ENCODE measurements around the gene IGFBP7.

IGFBP7 gene

DNA sequence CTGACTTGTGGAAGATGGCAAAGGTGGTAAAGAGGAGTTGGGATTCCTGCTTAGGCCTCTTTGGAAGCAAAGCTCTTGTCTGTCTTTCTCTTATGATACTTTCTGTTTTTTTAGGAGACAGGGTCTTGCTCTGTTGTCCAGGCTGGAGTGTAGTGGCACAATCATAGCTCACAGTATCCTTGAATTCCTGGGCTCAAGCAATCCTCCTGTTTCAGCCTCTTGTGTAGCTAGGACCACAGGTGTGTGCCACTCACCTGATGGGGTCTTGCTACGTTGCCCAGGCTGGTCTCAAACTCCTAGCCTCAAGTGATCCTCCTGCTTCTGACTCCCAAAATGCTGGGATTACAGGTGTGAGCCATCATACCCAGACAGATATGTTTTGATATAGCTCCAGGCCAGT lies 19.3 kb upstream of the IGFBP7 start:
- DNase-seq = no peak

DNA sequence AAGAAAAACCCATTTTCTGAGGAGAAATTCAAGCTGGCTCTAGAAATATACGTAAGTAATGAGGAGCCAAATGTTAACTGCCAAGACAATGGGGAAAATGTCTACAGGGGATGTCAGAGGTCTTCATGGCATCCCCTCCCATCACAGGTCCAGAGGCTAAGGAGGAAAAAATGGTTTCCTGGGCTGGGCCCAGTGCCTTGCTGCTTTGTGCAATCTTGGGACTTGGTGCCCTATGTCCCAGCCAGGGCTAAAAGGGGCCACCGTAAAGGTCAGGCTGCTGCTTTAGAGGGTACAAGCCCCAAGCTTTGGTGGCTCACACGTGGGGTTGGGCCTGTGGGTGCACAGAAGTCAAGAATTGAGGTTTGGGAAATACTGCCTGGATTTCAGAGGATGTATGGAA lies 17.2 kb upstream of the IGFBP7 start:
- DNase-seq = no peak

DNA sequence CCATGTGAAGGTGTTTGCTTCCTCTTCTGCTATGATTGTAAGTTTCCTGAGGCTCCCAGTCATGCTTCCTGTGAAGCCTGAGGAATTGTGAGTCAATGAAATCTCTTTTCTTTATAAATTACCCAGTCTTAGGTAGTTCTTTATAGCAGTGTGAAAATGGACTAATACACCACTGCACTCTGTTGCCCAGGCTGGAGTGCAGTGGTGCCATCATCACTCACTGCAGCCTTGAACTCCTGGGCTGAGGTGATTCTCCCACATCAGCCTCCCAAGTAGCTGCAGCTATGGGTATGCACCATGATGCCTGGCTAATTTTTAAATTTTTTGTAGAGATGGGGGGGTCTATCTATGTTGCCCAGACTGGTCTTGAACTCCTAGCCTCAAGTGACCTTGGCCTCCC lies 15.8 kb upstream of the IGFBP7 start:
- no peak for DNase-seq

DNA sequence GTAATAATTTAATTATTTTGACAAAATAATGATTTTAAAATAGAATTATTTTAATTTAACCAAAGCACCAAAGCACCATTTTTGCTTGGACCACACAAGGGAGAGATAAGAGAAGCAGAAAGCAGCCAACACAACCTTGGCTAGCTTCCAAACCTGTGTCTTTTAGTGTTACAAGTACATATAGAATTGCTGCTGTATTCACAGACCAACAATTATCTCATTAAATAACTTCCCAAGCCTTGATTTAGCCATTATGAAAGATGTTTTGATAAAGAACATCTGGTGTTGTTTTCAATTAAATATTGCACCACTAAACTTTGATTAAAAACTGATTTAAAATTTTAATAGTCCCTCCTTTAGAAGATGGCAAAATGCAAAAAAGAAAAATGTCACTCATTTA lies 14.0 kb upstream of the IGFBP7 start:
- no peak for DNase-seq

DNA sequence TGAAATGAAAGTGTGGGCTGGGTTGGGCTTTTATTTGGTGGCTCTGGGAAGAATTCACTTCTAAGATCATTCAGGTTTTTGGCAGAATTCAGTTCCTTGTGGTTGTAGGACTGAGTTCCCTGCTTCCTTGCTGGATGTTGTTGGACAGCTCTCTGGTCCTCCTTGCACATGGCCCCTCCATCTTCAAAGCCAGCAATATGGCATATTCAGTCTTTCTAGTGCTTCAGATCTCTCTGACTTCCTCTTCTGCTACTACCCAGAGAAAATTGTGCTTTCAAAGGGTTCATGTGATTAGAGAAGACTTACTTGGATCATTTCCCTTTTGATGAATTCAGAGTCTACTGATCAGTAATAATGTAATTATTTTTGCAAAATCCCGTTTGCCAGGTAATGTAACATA lies 12.8 kb upstream of the IGFBP7 start:
- DNase-seq = no peak

DNA sequence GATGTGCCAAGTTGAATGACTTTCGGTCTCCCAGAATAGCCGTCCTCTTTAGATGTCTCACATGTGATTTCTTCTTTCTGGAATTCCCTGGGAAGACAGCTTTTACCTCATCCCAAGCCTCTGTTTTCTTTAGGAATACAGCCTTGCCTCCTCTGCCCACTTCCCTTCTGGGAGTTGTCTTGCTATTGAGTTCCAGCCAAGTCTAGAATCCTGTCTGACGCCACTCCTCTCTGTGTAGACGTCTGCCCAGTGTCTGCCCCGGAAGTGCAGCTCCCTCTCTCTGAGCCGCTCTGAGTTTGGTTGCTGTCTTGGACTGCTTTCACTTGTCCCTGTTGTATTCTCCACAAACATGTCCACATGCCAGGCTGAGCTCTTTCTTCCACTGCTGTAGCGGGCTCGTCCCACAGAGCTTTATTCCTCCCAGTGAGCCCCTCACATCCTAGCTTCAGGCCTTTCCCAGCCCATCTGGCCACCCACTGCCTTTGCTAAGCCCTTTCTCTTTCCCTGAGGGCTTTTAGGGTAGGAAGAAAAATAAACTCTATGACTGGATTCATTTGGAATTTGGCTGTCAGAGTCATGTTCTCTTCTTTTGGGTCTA lies 9.0 kb upstream of the IGFBP7 start:
- DNase-seq = no peak

DNA sequence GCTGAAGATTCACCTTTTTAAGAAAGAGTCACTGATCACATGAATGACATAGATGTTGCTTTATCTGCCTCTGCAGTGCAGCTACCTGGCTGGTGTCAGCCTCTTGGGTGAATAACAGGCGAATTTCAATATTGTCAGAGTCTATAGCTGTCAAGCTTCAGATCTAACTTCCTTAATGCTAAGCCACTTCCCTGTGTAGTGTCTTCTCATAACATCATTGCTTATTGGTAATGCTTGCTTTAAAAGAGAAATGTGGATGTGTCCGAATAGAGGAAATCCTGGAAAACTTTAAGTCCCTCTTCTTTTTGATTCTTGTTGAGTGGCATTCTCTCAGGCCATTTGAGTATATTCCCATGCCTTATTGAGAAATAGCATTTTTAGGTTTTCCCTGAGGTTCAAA lies 7.3 kb upstream of the IGFBP7 start:
- DNase-seq = no peak

DNA sequence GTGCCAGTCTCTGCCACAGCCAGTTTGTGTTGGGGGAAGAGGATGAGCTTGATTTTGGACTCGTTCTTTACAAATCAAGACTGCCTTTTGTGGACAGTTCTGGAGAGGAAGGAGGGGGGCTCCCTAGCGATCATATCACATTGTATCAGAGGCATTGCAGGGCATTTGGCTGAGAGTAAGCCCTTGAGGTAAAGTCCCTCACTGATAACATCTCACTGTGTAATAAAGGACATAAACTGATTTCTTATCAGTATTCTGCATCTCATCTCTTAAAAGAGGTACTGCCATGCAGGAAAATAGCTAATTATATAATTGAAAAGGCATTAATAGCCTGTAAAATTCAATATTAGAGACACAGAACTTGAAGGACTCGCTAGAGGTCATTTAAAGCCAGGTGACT lies 6.1 kb upstream of the IGFBP7 start:
- no peak for DNase-seq

DNA sequence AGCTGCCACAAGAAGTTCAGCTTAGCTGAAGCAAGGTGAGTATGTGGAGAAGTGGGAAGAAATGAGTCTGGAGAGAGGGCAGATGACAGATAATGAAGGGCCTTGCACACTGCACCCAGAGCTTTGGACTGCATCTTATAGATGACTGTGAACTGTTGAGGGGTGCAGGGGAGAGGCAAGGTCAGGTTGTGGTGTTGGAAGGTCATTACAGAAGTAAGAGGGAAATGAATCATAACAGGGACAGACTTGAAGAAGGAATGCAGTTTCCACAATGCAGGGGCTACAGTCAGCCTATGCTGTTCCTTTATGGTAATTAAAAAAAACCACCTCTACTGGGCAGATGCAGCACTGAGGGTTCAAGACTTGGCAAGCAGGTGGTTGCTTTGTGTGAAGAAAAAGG lies 4.8 kb upstream of the IGFBP7 start:
- no peak for DNase-seq

DNA sequence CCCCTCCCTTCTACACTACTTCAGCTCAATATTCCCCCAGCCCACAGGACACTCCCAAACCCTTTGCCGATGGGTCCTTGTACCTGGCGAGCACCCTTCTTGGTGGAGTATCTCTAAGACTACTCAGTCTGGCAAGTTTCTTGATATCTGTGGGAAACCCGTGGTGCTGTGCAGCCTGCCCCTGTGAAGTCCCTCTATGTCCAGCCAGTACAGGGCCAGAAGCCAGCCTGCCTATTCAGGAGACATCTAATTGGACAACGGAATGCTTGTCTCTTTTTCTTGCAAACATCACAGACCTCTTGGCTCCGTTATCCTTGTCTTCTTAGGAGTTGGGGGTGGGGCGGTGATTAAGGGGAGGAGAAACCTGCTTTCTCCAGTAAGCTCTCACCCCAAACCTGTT lies 3.7 kb upstream of the IGFBP7 start:
- DNase-seq = no peak

DNA sequence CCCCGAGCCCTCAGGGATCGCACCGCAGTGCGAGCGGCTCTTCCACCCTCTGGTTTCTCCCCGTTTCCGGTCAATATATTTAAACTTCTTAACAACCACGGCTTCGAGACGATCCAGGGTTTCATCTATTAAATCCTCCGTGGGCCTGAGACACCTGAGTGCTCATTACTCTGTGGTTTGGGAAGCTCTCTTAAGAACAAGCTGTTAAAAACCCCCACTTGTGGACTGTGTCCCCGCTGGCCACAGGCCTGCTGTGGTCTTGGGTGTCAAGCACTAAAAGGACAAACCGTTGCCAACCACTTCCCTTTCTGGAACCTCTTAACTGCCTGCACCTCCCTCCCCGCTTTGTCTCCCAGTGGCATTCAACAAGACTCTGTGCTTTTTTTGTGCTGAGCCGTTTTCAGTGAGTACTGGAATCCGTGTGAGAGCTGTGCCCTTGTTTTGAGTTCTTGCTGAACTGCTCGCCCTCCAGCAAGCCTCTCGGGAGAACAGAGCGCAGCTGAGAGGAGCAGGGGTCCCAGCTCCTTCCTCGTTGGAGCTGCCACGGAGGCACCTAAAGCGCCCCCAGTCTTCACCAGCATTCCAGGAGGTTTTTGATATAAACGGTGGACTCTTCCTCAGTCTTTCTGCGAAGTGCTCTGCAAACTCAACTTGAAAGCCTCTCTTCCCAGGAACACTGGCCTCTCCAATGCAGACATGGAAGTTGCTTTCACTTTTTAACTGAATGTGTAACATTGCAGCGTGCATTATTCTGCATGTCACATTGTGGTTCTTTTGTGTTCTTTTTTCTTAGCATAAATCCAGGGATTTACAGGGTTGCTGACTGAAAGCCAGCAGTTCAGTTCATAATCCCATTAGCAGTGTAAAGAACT lies 691 bp upstream of the IGFBP7 start:
- DNase-seq = peak; percentile 5

DNA sequence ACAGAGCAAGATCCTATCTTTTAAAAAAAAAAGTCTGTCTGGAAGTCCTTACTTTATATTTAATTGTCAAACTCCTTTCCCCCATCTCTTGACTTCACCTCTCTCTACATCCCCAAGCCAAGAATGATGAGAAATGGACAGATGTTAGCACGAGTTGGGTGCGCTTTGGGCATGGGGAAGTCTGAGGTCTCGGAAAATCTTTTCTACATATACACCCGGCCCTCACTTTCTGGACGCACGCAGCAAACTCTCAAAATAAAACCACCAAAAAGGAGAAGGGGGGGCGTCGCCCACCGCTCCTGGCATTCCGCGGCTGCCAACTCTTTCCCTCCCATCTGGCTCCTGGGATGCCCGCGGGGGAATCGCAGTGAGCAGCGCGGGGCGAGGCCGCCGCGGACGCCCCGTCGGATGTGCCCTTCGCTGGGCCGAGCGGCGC lies 756 bp downstream of the IGFBP7 start:
- no peak for DNase-seq

DNA sequence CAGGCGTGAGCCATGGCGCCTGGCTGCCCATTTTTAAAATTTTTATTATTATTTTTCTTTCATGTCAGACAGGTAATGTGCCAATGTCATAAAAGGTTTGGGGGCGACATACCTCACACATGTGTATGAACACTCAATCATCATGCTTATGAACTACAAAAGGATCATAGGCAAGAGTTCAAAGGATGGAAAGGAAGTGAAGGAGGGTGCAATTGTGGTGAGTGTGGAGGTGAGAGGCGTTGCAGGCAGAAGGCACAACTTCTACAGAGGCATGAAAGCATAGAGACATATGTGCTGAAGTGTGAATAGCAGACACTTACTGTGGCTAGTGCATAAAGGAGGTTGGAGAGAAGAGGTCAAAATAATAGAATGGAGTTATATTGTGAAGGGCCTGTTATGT lies 4.0 kb downstream of the IGFBP7 start:
- DNase-seq = no peak

DNA sequence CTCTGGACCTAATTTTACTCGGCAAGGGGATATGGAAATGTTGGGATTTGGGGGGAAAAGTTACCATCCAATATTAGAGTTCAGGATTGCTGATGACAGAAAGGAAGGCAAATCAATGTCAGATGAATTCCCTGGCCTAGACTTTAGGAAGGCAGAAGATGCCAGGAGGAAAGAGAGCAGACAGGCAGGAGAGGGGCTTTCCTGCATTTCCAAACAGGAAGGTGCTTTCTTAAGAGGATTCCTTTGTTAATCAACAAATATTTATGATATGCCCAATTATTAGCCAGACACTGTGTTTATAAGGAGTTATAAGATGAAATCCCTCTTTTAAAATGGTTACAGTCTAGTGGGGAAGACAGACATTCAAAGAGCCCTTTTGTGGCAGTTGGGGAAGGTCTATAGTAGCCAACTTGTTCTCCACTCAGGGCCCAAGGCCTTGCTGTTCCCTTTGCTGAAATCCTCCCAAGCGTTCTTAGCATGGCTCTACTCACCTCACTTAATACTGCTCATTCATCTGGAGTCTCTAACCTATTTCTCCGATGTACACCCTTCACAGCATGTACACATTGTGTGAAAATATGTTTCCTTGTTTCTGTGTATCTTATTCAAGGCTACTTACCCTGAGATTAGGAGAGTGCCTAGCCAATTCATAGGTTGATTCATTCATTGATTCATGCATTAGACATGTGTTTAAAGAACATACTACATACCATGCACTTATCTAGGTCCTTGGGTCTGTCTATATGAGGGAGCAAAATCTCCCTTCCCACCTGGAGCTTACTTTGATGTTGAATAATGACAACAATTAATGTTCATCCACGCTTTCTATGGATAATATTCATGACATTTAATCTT lies 5.3 kb downstream of the IGFBP7 start:
- no peak for DNase-seq

DNA sequence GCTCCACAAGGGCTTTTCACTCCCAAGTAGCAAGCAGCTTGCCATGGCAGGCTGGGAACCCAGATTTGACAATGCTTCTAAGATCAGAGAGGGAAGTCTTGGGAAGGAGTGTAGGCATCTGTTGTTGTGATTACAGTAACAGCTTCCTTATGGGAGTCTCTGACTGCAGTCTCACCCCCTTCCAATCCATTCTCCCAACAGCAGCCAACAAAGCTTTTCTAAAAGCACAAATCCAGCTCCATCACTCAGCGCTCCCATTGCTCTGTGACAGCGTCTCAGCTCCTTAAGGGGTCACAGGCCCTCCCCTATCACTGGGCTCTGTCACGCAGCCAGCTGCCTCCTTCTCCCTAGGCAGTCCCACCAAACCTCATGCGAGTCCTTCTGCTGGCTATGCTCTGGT lies 7.1 kb downstream of the IGFBP7 start:
- DNase-seq = no peak

DNA sequence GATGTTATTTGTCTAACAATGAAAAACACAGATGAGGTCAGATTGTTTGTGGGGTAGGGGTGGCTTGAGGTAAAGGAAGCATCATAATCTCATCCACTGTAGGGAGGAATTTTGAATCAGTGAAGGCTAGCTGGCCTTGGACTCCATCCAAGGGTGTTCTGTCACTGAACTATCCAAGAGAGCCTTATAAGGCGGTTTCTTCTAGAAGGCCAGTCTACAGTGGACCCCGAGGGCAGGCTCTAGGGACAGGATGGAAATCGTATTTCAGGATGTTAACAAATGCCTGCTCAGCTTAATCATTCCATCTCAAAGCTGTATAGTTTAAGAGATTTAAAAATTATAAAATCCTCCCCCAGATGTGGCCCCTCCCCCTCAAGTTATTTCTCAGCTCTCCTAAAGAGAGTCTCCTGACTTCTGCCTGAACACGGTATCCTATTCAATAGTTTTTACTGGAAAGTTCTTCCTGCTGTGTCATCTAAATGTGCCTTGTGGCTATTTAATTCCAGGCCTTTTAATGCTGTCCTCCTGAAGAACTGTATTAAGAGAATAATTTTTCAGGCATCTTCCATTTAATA lies 8.0 kb downstream of the IGFBP7 start:
- DNase-seq = no peak

DNA sequence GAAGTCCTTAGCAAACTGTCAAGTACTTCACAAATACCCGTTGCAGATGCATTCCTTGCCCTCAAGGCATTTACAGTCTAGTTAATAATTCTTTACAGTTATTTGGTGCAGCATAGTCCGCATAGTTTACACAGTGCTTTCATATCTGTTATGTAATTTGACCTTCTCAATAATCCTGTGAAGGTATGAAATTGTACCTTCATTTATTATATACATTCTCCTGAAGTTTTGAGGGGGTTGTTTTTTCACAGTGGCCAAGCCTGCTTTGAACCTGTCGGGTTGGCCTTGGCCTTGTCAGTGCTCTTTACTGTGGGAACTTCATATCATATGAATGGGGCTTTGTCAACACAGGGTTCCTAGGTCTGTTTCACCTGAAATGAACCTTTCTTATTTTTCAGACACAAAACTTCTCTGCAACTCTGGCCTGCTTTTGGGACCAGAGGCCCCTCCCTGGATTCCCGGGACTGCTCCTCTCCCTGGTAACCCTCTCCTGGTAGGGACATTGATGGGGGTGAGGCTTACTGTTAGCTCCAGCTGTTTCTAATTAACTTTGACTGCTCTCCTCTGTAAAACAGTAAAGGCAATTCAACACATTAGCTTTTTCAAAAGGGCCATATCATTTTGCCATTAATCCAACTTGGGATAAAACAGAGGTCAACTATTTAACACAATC lies 9.1 kb downstream of the IGFBP7 start:
- no peak for DNase-seq

DNA sequence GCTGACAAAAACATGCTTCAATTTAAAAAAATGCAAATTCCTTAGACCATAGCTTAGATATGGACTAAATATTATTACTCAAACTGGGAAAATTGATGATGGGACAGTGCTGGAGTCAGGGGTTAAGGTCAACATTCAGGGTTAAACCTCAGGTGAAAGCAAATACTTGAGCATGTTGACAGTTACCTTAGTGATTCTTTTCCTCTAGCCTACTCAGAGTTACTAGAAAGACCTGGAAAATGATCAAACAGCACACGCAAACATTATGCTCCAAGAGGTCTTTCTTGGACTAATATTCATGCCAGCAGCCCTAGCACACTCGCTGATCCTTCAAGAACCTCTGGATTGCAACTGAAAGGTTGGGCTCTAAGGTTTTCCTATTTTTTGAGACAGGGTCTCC lies 10.8 kb downstream of the IGFBP7 start:
- no peak for DNase-seq

DNA sequence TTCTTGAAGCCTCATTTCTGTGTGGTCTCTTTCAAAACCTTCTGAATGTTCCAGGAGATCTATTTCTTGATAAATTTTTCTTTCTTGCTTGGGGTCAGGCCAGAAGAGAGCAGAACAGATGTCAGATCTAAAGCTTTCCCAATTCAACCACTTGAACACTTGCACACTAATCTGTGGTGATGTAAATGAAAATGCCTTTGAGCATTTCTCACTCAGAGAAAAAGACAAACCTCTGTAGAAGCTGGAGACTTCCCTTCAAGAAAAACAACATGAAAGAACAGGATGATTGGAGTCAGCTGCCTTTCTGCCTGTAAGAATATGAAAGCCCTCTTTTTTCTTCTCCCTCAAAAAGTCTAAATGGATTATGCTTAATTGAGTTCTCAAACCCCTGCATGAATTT lies 11.2 kb downstream of the IGFBP7 start:
- DNase-seq = no peak

DNA sequence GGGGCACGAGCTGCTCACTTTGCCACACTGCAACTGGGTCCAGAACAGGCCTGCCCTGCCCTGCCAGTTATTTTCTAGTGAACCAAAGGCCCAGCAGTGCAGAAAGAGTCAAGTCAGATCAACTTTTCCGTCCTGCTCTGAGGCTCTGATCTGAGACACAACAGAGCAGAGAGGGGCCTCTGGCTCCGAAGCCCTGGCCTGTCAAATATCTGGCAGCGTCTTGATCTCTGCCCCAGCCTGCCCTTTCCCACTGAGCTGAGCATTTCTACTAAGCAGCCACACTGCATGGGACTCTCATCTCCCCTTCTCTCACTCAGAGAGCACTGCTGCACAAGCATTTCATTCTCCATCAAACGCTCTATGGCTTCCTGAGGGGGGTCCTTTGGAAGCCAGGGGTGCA lies 11.8 kb downstream of the IGFBP7 start:
- no peak for DNase-seq

DNA sequence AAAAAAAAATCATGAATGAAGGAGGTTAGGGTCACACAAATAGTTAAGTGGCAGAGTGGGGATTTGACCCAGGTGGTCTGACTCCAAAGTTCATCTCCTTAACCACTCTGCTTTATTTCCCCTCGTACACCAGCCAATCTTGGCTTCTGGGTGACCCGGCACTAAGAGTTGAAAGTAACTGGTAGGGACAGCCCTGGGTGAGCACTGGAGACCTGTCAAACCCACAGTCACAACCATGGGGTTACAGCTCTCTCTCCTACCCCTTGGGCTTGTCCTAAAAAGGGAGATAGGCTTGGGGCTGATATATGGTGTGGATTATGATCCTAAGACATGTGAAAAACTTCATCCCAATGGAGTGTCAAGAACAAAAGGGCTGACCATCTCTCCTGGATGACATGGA lies 12.5 kb downstream of the IGFBP7 start:
- no peak for DNase-seq

DNA sequence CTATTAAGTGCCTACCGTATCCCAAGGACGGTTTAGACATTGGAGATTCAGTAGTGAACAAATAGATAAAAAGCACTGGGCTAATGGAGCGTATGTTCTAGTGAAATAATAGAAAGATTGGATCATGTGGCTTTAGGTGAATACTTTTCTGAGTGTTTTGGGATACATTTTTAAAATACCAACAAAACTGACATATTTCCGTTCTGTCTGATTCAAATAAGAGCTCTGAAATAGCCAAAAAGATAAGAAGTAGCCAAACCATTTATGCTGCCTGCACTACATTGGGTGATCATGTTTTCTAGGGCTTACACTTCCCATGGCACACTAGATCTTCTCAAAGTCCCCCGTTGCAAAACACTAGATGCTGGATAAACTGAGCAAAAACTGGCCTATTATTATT lies 14.2 kb downstream of the IGFBP7 start:
- no peak for DNase-seq

DNA sequence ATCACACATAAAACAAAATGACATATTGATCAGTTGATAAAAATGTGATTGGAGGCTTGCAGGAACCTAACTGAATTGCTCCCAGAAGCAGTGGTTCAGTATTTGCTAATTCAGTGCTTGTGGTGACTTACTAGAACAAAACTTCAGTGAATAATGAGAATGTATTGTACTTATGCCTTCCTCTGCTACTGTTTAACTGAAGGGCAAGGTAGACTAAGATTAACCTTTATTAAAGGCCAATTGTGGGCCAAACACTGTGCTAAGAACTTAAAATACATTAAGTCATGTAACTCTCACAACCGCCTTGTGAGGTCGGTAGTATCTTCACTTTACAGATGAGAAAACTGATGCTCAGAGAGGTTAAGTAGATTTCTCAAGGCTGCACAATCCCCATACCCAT lies 14.9 kb downstream of the IGFBP7 start:
- DNase-seq = no peak

Measured in stimulated activated CD4-positive, alpha-beta T cell treated with anti-CD3 and anti-CD28 coated beads, Interleukin-15, amount 100 ng/mL, for 24 hours (primary cell).